GM18499 (cell line): ENCODE data around the gene OR1F1.
A peak's percentile ranks its signal among the peaks of the same experiment; 100 is the strongest.
"Not testable (repeated sequence)": the region's sequence is repeated elsewhere in the genome, so short reads cannot be mapped to it uniquely, and the experiment has no call there.

ENCODE experiments used
- ATAC-seq: cut with Tn5 transposase; IDR thresholded peaks from one replicate; pipeline ENCODE4 v1.9.1; 2021; ENCODE audit warnings: moderate number of reproducible peaks; ENCODE audit not compliant: insufficient read depth, unreplicated experiment

OR1F1 gene

DNA sequence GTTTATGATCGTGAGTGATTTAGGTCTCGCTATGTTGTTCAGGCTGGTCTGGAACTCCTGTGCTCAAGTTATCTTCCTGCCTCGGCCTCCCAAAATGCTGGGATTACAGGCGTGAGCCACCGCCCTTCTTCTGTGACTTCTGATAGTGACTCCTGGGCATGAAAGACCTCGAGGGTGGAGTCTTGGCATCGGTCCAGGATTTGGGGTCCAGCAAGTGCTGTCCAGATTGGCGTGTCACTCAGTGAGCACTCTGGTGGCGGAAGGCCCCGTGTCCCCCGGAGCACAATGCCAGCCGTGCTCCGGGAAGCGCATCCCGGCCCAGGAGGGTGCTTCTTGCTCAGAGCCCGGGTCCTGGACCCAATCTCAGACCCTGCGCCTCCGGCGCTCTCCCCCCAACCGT is 6.8 kb downstream of the OR1F1 start:
- ATAC-seq = no peak

DNA sequence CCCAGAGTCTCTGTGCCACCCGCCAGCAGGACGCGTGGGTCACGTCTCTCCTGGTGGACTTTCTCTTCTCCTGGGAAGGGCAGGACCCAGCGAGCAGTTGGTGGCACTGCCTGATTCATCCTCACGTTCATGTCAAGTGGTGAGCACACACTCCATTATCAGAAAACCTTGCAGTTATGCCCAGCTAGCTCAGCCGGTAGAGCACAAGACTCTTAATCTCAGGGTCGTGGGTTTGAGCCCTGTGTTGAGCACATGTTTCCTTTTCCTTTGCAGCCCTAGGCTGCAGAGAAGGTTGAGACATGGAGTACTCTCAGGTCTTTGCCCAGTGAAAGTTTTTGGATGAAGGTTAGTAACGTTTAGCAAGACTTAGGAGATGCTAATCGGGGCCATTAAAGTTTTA is 8.0 kb downstream of the OR1F1 start:
- no peak for ATAC-seq

DNA sequence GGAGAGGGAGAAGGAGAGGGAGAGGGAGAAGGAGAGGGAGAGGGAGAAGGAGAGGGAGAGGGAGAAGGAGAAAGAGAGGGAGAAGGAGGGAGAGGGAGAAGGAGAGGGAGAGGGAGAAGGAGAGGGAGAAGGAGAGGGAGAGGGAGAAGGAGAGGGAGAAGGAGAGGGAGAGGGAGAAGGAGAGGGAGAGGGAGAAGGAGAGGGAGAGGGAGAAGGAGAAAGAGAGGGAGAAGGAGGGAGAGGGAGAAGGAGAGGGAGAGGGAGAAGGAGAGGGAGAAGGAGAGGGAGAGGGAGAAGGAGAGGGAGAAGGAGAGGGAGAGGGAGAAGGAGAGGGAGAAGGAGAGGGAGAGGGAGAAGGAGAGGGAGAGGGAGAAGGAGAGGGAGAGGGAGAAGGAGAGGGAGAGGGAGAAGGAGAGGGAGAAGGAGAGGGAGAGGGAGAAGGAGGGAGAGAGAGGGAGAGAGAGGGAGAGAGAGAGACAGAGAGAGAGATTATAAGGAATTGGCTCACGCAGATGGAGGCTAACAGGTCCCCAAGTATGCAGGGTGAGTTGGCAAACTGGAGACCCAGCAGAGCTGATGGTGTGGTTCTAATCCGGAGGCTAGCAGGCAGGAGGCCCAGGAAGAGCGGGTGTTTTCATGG is 9.8 kb downstream of the OR1F1 start:
- not testable (repeated sequence) for ATAC-seq

DNA sequence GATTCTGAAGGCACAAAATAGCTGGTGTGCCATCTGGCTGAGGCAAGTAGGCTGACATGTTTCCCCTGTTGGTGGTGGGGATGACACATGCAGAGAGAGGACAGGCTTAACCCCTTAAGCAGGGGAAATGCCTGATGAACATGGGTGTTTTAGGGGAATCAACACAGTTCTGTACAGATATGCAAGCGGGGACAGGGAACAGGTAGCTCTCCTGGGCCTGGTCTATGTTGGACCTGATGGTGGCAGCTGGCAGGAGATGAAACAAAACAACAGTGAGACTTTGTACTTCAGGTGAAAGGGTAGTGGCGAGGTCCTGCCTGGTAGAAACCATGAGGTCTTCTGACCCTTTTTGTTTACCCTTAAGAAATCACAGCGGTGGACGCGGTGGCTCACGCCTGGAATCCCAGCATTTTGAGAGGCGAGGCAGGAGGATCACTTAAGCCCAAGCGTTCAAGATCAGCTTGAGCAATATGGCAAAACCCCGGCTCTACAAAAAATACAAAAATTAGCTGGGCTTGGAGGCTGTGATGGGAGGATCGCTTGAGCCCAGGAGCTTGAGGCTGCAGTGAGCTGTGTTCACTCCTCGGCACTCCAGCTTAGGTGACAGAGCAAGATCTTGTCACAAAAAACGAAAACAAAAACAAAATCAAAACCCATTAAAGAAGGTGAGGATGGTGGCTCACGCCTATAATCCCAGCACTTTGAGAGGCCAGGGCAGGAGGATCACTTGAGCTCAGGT is 10.5 kb downstream of the OR1F1 start:
- no peak for ATAC-seq

DNA sequence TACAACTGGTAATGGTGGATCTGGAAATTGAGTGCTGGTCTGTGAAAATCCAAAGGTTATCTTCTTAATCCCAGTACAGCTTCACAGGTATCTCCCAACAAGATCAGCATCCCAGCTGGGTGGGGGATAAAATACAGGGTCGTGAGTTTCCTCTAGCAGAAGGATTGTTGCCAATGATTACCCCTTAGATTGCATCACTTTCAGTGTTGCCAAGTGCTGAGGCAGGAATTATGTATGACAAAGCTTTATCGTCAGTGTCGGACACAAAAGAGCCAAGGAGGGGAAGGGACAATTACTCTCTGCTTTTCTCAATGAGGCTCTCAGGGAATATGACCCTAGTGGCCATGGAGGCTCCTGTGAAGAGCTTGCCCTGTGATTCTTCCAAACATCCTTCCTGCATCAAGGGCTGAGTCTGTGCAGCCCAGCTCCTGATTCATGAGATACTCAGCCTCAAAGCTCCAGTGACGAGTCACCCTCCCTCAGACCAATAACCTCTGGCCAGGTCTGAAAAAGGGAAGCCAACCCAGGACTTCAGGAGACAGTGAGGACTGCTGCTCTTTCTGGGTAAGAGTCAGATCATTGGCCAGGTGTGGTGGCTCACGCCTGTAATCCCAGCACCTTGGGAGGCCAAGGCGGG is 15.0 kb downstream of the OR1F1 start:
- no peak for ATAC-seq

DNA sequence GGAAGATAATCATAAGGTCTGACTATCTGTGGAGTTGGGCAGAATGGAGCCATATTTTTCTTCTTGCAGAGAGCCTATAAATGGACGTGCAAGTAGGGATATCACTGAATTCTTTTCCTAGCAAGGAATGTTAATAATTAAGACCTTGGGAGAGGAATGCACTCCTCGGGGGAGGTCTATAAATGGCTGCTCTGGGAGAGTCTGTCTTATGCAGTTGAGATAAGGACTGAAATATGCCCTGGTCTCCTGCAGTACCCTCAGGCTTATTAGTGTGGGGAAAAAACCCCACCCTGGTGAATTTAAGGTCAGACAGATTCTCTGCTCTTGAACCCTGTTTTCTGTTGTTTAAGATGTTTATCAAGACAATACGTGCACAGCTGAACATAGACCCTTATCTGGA is 17.9 kb downstream of the OR1F1 start:
- ATAC-seq = not testable (repeated sequence)

DNA sequence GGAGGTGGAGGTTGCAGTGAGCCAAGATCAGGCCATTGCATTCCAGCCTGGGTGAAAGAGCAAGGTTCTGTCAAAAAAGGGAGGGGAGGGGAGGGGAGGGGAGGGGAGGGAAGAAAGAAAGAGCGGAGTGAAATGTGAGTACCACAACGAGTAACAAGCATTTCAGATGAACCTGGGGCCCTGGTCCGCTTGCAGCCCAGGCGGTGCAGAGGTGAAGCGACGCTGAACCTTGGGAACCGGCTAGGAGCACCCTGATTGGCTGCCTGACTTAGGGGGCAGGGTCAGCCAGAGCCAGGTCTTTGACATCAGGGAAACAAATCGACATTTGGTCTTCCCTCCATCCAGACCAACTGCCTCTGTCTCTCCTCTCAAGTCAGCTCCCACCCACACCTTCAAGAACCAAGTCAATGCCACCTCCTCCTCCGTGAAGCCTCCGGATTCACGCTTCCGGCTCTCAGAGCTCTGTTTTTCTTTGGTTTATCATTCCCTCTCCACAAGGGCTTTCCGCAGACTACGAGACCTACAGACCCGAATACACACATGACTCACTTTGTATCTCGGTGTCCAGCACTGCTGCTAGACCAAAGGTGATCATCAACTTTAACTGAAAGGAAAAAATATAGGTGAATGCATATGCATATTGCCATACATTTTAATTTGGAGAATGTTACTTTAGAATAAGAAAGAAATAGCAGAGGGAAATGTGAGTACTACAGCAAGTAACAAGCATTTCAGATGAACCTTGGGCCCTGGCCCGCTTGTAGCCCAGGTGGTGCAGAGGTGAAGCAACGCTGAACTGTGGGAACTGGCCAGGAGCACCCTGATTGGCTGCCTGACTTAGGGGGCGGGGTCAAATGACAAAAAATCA is 19.3 kb downstream of the OR1F1 start:
- no peak for ATAC-seq

DNA sequence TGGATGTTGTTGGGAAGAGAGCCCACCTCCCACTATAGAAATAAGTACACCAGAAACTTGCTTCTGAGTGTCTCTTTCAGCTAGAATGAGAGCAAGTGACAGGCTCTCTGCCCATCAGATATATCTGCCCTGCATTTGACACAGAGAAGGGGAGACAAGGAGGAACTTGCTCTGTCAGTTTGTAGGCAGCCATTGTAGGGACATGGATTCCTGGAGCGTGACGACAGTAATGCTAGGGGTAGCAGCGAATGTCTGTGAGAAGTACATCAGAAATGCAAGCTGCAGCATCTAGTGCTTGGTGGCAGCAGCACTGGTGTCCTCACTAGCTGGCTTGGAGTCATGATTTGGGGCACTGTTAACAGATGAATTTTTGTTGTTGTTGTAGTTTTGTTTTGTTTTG is 24.0 kb downstream of the OR1F1 start:
- no peak for ATAC-seq

DNA sequence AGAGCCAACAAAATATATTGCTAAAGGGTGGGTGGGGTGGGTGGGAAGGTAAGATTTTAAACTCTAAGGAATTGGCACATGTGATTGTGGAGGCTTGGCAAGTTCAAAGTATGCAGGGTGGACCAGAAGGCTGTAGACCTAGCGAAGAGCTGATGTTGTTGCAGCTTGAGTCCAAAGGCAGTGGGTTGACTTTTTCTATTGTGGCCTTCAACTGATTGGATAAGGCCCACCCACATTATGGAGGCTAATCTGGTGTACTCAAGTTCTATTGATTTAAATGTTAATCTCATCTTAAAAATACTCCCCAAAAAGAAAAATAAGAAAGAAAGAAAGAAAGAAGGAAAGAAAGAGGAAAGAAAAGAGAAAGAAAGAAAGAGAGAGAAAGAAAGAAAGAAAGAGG is 24.6 kb downstream of the OR1F1 start:
- ATAC-seq = no peak

DNA sequence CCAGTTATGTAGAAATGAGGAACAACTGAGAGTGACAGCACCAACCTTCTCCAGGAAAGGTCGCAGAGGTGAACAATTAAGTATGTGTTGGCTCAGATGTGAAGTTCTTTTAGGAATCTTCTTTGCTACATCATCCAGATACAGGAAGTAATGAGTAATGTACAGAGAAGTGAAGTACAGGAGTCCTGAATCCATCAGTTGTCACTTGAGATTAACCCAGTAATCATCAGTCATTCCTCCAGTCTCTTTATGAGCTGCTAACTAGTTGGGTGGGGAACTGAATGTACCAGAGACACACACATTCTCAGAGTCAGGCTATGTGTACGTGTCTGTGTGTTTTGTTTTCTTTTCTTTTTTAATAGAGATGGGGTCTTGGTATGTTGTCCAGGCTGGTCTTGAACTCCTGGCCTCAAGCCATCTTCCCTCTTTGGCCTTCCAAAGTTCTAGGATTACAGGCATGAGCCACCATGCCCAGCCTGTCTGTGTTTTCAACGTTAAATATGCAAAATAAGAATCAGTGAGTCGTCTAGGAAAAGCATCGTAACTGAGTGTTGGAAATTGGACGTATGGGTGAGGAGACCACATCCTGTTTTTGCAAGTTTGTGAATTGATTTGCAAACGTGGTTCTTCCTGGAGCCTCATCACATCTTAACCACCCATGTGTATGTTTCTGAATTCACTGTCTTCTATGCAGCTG is 27.0 kb downstream of the OR1F1 start:
- no peak for ATAC-seq

DNA sequence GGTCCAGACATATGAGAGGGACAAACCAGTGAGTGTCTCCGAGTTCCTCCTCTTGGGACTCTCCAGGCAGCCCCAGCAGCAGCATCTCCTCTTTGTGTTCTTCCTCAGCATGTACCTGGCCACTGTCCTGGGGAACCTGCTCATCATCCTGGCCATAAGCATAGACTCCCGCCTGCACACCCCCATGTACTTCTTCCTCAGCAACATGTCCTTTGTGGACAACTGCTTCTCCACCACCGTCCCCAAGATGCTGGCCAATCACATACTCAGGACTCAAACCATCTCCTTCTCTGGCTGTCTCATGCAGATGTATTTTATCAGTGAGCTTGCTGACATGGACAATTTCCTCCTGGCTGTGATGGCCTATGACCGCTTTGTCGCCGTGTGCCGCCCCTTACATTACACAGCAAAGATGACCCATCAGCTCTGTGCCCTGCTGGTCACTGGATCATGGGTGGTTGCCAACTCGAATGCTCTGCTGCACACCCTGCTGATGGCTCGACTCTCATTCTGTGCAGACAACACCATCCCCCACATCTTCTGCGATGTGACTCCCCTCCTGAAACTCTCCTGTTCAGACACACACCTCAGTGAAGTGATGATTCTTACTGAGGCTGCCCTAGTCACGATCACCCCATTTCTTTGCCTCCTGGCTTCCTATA is 27.7 kb downstream of the OR1F1 start:
- no peak for ATAC-seq

DNA sequence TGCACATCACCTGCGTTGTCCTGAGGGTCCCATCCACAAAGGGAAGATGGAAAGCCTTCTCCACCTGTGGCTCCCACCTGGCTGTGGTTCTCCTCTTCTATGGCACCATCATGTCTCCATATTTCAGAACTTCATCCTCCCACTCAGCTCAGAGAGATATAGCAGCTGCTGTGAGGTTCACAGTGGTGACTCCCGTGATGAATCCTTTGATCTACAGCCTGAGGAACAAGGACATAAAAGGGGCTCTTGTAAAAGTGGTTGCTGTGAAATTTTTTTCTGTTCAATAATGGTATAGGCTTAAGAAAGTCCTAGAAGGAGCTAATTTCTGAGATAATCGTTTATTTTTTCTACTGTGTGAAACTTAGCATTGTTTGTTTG is 28.2 kb downstream of the OR1F1 start:
- no peak for ATAC-seq

DNA sequence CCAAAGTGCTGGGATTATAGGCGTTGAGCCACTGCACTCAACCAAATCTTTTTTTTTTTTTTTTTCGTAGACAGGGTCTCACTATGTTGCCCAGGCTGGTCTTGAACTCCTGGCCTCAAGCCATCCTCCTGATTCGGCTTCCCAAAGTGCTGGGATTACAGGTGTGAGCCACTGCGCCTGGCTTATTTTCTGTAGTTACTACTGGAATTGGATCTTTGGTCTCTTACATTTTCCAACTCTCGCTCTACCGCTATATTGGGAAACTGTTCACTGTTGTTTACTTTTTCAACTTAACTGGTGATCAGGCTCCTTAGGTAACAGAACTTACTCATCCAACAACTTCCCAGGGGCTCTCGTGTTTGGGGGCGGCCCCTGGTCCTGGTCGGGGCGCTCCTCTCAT is 32.8 kb downstream of the OR1F1 start:
- no peak for ATAC-seq

DNA sequence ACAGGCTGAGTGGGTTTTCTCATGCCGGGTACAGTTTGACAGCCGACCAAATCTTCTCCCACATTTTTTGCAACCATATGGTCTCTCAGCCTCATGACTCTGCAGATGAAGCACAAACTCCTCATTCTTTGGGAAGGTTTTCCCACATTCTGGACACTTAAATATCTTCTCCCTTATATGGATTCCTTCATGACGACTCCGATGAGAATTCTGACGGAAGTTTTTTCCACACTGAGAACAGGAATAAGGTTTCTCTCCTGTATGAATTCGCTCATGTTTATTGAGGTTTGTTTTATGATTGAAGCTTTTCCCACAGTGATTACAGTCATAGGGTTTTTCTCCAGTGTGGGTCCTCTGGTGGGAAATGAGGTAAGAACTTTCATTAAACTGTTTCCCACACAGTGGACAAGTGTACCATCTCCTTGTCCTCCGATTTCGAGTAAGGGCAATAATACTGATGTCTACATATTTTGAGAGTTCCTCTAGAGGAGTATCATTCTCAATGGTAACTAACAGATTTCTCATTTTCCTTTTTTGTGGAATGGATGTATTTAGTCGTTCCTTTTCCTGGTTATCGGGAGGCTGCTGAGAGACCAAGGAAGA is 36.0 kb downstream of the OR1F1 start:
- no peak for ATAC-seq

DNA sequence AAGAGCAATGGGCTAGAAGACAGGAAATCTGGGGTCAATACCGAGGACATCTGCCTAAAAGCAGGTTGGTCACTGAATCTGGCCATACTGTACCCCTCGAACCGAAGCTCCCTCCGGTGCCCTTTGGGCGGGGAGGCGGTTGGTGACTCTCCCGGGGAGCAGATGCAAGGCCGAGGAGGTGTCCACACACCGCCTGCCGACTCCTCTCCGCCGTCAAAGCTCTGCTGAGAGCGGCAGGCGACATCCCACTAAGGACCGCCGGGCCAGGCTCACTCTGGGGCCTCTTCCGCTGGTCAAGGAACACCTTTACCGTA is 46.5 kb downstream of the OR1F1 start:
- no peak for ATAC-seq

DNA sequence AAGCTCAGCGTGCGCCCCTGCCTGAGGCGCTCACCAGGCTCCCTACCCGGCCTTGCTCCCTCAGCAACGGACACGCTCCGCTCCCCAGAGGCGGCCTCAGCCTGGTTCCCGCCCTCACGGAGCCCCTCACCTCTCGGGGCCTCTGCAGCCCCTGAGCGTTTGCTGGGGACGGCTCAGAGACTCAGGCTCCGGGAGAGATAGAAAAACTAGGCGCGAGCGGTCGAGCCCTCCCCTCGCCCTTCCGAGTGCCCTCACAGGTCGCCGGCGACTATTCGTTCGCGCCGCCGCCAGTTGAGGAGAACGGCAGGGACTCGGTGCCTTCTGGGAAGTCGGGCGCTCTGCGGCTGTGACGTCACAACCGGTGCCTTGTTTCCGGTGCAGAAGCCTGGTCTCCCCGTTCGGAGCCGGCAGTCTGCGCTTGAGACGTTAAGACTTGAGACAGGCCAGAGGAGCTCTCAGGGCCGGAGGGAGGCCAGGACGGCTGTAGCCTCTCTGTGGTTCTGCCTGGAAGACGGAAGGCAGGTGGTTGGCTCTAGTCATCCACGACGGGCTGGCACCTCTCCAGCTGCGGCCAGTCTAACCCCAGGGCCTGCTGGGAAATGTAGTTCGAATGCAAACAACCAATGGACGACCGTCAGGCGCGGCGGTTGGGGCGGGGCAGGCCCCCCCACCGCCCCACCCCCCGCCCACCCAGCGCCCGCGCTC is 47.0 kb downstream of the OR1F1 start, which contains the start of gene ZNF200:
Gene ZNF200 (minus strand): TSS at position 302 of the 705 bp plus-strand sequence. CDS start 1,403 bp downstream, outside the sequence.
- ATAC-seq = peak; percentile 76

DNA sequence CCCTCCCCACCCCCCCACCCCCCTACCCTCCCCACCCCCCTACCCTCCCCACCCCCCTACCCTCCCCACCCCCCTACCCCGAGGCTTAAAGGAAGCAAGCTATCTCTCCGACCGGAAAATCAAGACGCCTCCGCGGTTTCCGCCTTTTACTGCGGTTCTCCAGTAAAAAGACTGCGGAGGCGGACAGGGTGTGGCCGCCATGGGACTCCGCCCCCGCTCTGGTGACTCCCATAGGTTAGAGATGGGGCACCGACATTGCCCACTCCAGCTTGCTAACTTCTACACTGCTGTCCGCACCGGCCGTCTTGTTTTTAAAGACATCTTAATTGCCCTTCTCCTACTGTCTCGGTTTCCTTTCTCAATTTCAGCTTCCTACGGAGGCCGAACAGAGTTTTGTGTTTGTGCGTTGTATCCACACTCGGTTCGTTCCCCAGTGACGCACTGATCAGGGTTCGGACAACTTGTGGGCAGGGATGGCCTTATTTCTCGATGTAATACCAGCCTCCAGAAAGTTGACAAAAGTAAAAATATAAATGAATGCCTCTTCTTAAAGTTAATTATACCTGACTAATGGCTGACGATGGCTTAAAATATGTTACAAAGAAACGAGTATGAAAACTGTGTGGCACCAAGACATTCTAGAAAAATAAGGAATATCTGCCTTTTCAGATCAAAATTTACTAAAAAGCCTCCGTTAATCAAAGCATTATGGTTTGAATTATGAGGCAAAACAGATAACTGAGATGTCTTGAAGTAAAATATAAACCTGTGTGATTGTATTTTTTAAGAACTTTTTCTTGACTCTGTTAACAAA is 48.1 kb downstream of the OR1F1 start:
- ATAC-seq = no peak

DNA sequence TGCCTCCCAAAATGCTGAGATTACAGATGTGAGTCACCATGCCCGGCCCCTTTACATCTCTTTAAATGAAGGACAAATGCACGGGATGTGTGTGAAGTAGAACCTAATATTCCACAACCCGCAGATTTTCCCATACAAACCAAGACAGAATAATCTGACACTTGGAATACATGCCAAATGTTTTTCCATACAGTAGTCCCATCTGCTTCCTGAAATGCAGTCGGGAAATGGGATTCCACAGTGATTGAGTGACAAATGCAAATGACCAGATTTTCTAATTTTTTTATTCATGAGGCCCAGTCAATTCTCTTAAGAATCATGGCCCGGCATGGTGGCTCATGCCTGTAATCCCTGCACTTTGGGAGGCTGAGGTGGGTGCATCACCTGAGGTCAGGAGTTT is 53.8 kb downstream of the OR1F1 start:
- no peak for ATAC-seq
